Keratinocyte (primary cell): Measurements from ENCODE around the gene ELK3. TPM values are rescaled to one million over a fixed set of nuclear protein-coding genes. Genes with fewer than 3 reads are reported as not detected.
A peak's percentile ranks its signal among the peaks of the same experiment; 100 is the strongest.

Experiments
- DNase-seq: peaks from one replicate; pipeline ENCODE4 v3.0.0-alpha.2; 2011; ENCODE audit warnings: low read depth, missing footprints, low spot score
- FAIRE-seq: peaks from 2 replicates; lab custom pipeline; 2011; peaks lifted over from hg19 to GRCh38; lab: Jason Lieb, UNC
- H2AFZ ChIP-seq: 2 replicates; pipeline ENCODE4 v1.6.0; 2012; ENCODE audit warnings: low read length, control low read depth, inconsistent platforms; ENCODE audit not compliant: control insufficient read depth
- H3K27ac ChIP-seq: 2 replicates; pipeline ENCODE4 v1.5.1; 2011; ENCODE audit warnings: low read length; ENCODE audit not compliant: control insufficient read depth, insufficient read depth
- H3K27me3 ChIP-seq: 3 replicates; pipeline ENCODE4 v1.6.0; 2011; ENCODE audit warnings: low read length; ENCODE audit not compliant: control insufficient read depth, insufficient read depth; ENCODE audit errors: extremely low read depth
- H3K36me3 ChIP-seq, 2 experiments: 2 replicates in 1 of 2; 3 replicates in 1 of 2; pipeline ENCODE4 v1.5.1; 2011; ENCODE audit warnings: low read length in 2 of 2, mild to moderate bottlenecking in 1 of 2; ENCODE audit not compliant: control insufficient read depth in 2 of 2, insufficient read depth in 2 of 2; ENCODE audit errors: extremely low read depth in 1 of 2
- H3K4me1 ChIP-seq: 3 replicates; pipeline ENCODE4 v1.5.1; 2011; ENCODE audit warnings: low read length; ENCODE audit not compliant: control insufficient read depth, insufficient read depth; ENCODE audit errors: extremely low read depth
- H3K4me2 ChIP-seq: 3 replicates; pipeline ENCODE4 v1.6.0; 2011; ENCODE audit warnings: low read depth, low read length; ENCODE audit not compliant: control insufficient read depth, insufficient read depth; ENCODE audit errors: extremely low read depth
- H3K4me3 ChIP-seq, 3 experiments: fragments of 200-600 bp in 1 of 3; sonication (generic) in 1 of 3; 2 replicates in 2 of 3; 3 replicates in 1 of 3; pipeline ENCODE4 v1.5.1; 2011 to 2016; ENCODE audit warnings: low read length in 3 of 3, mild to moderate bottlenecking in 3 of 3, control low read depth in 2 of 3, inconsistent platforms in 1 of 3, low read depth in 1 of 3, mixed read lengths in 1 of 3, mixed run types in 1 of 3, moderate library complexity in 1 of 3; ENCODE audit not compliant: control insufficient read depth in 2 of 3, insufficient read depth in 2 of 3; ENCODE audit errors: extremely low read depth in 1 of 3
- H3K79me2 ChIP-seq: 2 replicates; pipeline ENCODE4 v1.6.0; 2012; ENCODE audit warnings: low read length; ENCODE audit not compliant: control insufficient read depth, insufficient read depth
- H3K9ac ChIP-seq: 3 replicates; pipeline ENCODE4 v1.6.0; 2011; ENCODE audit warnings: low read length; ENCODE audit not compliant: control insufficient read depth, insufficient read depth; ENCODE audit errors: extremely low read depth
- H3K9me1 ChIP-seq: 3 replicates; pipeline ENCODE4 v1.6.0; 2011; ENCODE audit warnings: low read length; ENCODE audit not compliant: control insufficient read depth, insufficient read depth; ENCODE audit errors: extremely low read depth
- H3K9me3 ChIP-seq: 2 replicates; pipeline ENCODE4 v1.5.1; 2012; ENCODE audit warnings: low read depth, low read length; ENCODE audit not compliant: control insufficient read depth
- H4K20me1 ChIP-seq: 3 replicates; pipeline ENCODE4 v1.6.0; 2011; ENCODE audit warnings: low read length; ENCODE audit not compliant: control insufficient read depth, insufficient read depth; ENCODE audit errors: extremely low read depth
- CTCF ChIP-seq, 3 experiments: IDR thresholded peaks in 1 of 3; conservative IDR thresholded peaks in 1 of 3; optimal IDR thresholded peaks in 1 of 3; 2 replicates in 2 of 3; 3 replicates in 1 of 3; pipeline versions ENCODE3 to v1.5.1; 2011; ENCODE audit warnings: low read length in 3 of 3, mild to moderate bottlenecking in 3 of 3, moderate library complexity in 2 of 3, control low read depth in 1 of 3, inconsistent platforms in 1 of 3; ENCODE audit not compliant: insufficient read depth in 2 of 3; ENCODE audit errors: extremely low read depth in 1 of 3
- EZH2 ChIP-seq: IDR thresholded peaks from one replicate; pipeline ENCODE4 v1.6.1; 2012; ENCODE audit warnings: inconsistent platforms, mild to moderate bottlenecking, low read length, moderate library complexity
- dilution Hi-C: fragments of 300-500 bp; cut with MboI; formaldehyde crosslinking; loops from one replicate; pipeline ENCODE4 v1.7.0; 2020; ENCODE audit warnings: low sequenced_read_pairs; ENCODE audit not compliant: extremely low pct_ligation_motif_present
- polyA plus RNA-seq, 5 experiments: library from polyadenylated mRNA; depleted of rRNA in 3 of 5; stranded (reverse) in 3 of 5; stranded (forward) in 1 of 5; unstranded in 1 of 5; fragments of >200 nt; gene quantifications; 1 replicate in 1 of 5; 2 replicates in 3 of 5; 3 replicates in 1 of 5; pipeline versions ENCODE4 v1.2.1 to v1.2.3, GENCODE V29; 2011 to 2012; ENCODE audit warnings: missing spikeins in 2 of 5, low read depth in 1 of 5, low replicate concordance in 1 of 5

The ELK3 gene
- polyA plus RNA-seq, 1 donor (not counting 4 experiments of a cell fraction or from before 2014, with no cell fraction given), result 28.2 TPM

- peaks cover 47% of the 10 kb centered on the region for H3K4me1 ChIP-seq
- peaks cover 5% of the 10 kb centered on the region for H3K9me1 ChIP-seq
- no peak for TF ChIP-seq CTCF (optimal IDR thresholded peaks at IDR 0.05 in 1 of 3, IDR thresholded peaks at IDR 0.05 in 1 of 3, conservative IDR thresholded peaks at IDR 0.05 in 1 of 3; ENCODE audit: extremely low read depth in 1 of 3, insufficient read depth in 2 of 3, low read length in 3 of 3)
- TF ChIP-seq EZH2, result no peak
- H3K9ac ChIP-seq, result peak overlapping the region; percentile 62
- peaks cover 77% of the 10 kb centered on the region for H3K79me2 ChIP-seq
- dilution Hi-C loops, result no loop called here
- peaks cover 10% of the 10 kb centered on the region for H4K20me1 ChIP-seq
- no peak overlapping the region for H3K4me3 ChIP-seq
- no peak overlapping the region for H3K4me2 ChIP-seq
- no peaks in the 10 kb centered on the region for H3K27me3 ChIP-seq
- peaks cover 6 to 45% of the 10 kb centered on the region in 2 experiments for H3K36me3 ChIP-seq
- no peak overlapping the region for H2AFZ ChIP-seq
- FAIRE-seq, result peak; percentile 23
- no peak for DNase-seq
- no peaks in the 10 kb centered on the region for H3K9me3 ChIP-seq
- H3K27ac ChIP-seq, result peak overlapping the region; percentile 76
Measured at GRCh38 chr12:96233939-96234461, 39.8 kb downstream of the ELK3 start.

GRCh38 chr12:96234591-96235483, 40.7 kb downstream of the ELK3 start:
- dilution Hi-C loops, result no loop called here
- peak overlapping the region; percentile 60 for H3K27ac ChIP-seq
- FAIRE-seq, result no peak

More at GRCh38 chr12:96234591-96235483, 40.7 kb downstream of the ELK3 start:
- Histone ChIP-seq H3K4me1 (peaks cover 44% of the 10 kb centered on the region), H3K79me2 (peaks cover 78% of the 10 kb centered on the region), H3K4me3 (no peak overlapping the region), H3K9me1 (peaks cover 5% of the 10 kb centered on the region), H3K9ac (no peak overlapping the region), H3K4me2 (no peak overlapping the region), H4K20me1 (peaks cover 16% of the 10 kb centered on the region), H3K9me3 (no peaks in the 10 kb centered on the region), H2AFZ (no peak overlapping the region), H3K36me3 (peaks cover 6 to 50% of the 10 kb centered on the region in 2 experiments), H3K27me3 (no peaks in the 10 kb centered on the region)
- no peak for DNase-seq
- TF ChIP-seq CTCF (optimal IDR thresholded peaks at IDR 0.05 in 1 of 3, IDR thresholded peaks at IDR 0.05 in 1 of 3, conservative IDR thresholded peaks at IDR 0.05 in 1 of 3; ENCODE audit: extremely low read depth in 1 of 3, insufficient read depth in 2 of 3, low read length in 3 of 3) (no peak), EZH2 (no peak)
